ENCODE measurements around the gene OSTN.

DNA sequence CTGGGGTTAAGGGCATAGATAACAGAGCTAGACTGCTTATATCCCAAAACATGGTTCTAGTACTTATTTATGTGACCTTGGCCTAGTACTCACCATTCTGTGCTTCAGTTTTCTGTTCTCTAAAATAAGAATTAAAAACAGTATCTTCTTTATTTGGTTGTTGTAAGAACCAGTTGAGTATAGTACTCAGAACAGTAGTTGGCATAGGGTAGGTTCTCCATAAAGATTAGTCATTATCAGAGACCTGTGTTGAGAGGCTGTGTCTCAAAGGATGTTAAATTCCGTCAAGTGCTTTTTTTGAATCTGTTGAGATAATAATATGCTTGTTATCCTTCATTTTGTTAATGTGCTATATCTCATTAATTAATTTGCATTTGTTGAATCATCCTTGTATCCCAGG is 47.4 kb upstream of the OSTN start:
- TF ChIP-seq CTCF (IDR thresholded peaks at IDR 0.05) (no peak), POLR2A (IDR thresholded peaks at IDR 0.05; ENCODE audit: low read depth) (no peak), EP300 (IDR thresholded peaks at IDR 0.05) (no peak)
